ENCODE measurements around the gene NUDT5. TPM values are rescaled to one million over a fixed set of nuclear protein-coding genes. Genes with fewer than 3 reads are reported as not detected.

NUDT5 gene
- polyA plus RNA-seq, 2 donors, result 26.8 to 49.2 TPM

DNA sequence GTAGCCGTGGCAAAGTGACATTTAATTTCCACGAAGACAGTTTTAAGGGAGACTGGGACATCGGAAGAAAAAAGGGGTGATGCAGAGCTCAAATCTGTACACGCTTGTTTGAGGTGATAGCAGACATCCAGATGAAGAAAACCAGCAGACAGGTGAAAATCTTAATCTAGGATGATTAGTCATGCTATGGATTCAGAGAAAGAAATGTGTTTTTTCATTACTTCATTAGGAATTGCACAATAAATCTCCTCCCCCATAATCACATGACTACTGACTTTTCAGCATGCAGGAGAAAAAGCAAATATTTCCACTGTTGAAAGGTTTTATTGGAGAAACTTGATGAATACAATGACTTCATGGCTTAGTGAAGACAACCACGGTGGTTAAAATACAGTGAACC lies 2.5 kb downstream of the NUDT5 start:
- Histone ChIP-seq H3K9me3 (ENCODE audit: control insufficient read depth in 2 of 2, insufficient read depth in 1 of 2, low read depth in 1 of 2, low read length in 1 of 2) (no peaks in the 10 kb centered on the region), H3K4me3 (ENCODE audit: low read depth in 1 of 2, low read length in 2 of 2) (no peak overlapping the region), H3K27ac (ENCODE audit: low read depth in 2 of 2, low read length in 1 of 2) (no peak overlapping the region), H3K4me1 (ENCODE audit: control insufficient read depth in 2 of 2, insufficient read depth in 2 of 2, low read length in 1 of 2) (peaks cover 0 to 3% of the 10 kb centered on the region in 2 donors), H3K27me3 (ENCODE audit: control insufficient read depth in 1 of 2, insufficient read depth in 2 of 2, low read length in 2 of 2) (no peaks in the 10 kb centered on the region), H3K36me3 (ENCODE audit: control insufficient read depth in 2 of 2, insufficient read depth in 2 of 2, low read length in 1 of 2) (no peaks in the 10 kb centered on the region)
- 76 to 84% methylated on average over 5 of the region's 5 CpGs for WGBS, 2 donors

DNA sequence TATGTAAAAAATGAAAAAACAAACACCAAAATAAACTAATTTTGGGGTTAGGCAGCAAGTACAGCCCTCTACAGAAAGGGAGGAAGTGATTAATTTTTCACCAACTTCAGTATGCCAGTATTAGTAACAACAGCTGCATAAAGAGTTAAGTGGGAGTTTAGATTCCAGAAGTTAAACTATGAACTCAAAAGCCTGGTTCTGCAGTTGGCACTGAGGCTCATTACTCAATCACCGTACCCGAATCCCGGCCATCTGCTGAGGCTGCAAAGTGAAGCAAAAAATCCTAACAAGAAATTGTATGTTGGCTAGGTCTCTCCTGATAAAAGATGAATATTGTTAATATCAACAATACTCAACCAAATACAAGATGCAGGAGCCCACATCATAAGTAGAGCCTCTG lies 4.0 kb downstream of the NUDT5 start:
- peaks cover 0 to 3% of the 10 kb centered on the region in 2 donors for H3K4me1 ChIP-seq (ENCODE audit: control insufficient read depth in 2 of 2, insufficient read depth in 2 of 2, low read length in 1 of 2)
- H3K27me3 ChIP-seq (ENCODE audit: control insufficient read depth in 1 of 2, insufficient read depth in 2 of 2, low read length in 2 of 2), result no peaks in the 10 kb centered on the region
- H3K36me3 ChIP-seq (ENCODE audit: control insufficient read depth in 2 of 2, insufficient read depth in 2 of 2, low read length in 1 of 2), result no peaks in the 10 kb centered on the region
- no peaks in the 10 kb centered on the region for H3K9me3 ChIP-seq (ENCODE audit: control insufficient read depth in 2 of 2, insufficient read depth in 1 of 2, low read depth in 1 of 2, low read length in 1 of 2)
- H3K4me3 ChIP-seq (ENCODE audit: low read depth in 1 of 2, low read length in 2 of 2), result no peak overlapping the region
- no peak overlapping the region for H3K27ac ChIP-seq (ENCODE audit: low read depth in 2 of 2, low read length in 1 of 2)
- 64 to 68% methylated on average over 3 of the region's 3 CpGs for WGBS, 2 donors

DNA sequence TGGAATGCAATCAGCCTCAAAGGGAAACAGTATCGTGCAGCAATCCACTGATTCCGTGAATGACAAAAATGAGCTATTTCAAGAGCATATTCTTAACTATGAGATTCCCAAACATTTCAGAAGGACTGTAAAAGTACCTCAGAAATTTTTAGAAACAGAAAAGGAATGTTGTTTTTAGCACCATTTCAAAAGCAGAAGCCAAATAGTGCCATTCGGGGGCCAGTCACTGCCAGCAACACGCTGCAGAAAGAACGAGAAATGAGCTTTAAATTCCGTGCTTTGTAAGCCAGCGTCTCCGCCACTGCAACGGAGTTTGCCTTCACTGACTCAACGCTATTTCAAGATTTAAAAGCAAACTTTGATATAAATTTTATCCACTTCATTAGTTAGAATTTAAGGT lies 6.3 kb downstream of the NUDT5 start:
- Histone ChIP-seq H3K4me1 (ENCODE audit: control insufficient read depth in 2 of 2, insufficient read depth in 2 of 2, low read length in 1 of 2) (peaks cover 0 to 3% of the 10 kb centered on the region in 2 donors), H3K4me3 (ENCODE audit: low read depth in 1 of 2, low read length in 2 of 2) (no peak overlapping the region), H3K36me3 (ENCODE audit: control insufficient read depth in 2 of 2, insufficient read depth in 2 of 2, low read length in 1 of 2) (peaks cover 0 to 4% of the 10 kb centered on the region in 2 donors), H3K9me3 (ENCODE audit: control insufficient read depth in 2 of 2, insufficient read depth in 1 of 2, low read depth in 1 of 2, low read length in 1 of 2) (no peaks in the 10 kb centered on the region), H3K27ac (ENCODE audit: low read depth in 2 of 2, low read length in 1 of 2) (no peak overlapping the region), H3K27me3 (ENCODE audit: control insufficient read depth in 1 of 2, insufficient read depth in 2 of 2, low read length in 2 of 2) (no peaks in the 10 kb centered on the region)
- 92 to 97% methylated on average over 10 of the region's 10 CpGs for WGBS, 2 donors

DNA sequence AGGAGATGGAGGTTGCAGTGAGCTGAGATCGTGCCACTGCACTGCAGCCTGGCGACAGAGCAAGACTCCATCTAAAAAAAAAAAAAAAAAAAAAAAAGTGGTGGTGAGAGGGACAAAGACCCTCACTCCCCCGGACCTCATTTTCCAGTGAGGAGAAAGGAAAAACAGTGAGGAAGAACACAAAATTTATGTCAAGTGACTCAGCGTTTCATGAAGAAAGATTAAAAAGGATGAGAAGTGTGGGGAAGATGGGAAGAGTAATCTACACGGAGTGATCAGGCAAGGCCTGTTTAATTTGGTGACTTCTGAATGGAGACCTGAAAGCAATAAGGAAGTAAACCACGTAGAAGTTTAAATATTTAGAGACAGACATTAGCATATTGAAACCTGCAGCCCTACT lies 7.0 kb downstream of the NUDT5 start:
- H3K4me3 ChIP-seq (ENCODE audit: low read depth in 1 of 2, low read length in 2 of 2), result no peak overlapping the region
- no peaks in the 10 kb centered on the region for H3K27me3 ChIP-seq (ENCODE audit: control insufficient read depth in 1 of 2, insufficient read depth in 2 of 2, low read length in 2 of 2)
- H3K9me3 ChIP-seq (ENCODE audit: control insufficient read depth in 2 of 2, insufficient read depth in 1 of 2, low read depth in 1 of 2, low read length in 1 of 2), result no peaks in the 10 kb centered on the region
- no peaks in the 10 kb centered on the region for H3K4me1 ChIP-seq (ENCODE audit: control insufficient read depth in 2 of 2, insufficient read depth in 2 of 2, low read length in 1 of 2)
- no peak overlapping the region for H3K27ac ChIP-seq (ENCODE audit: low read depth in 2 of 2, low read length in 1 of 2)
- peaks cover 0 to 4% of the 10 kb centered on the region in 2 donors for H3K36me3 ChIP-seq (ENCODE audit: control insufficient read depth in 2 of 2, insufficient read depth in 2 of 2, low read length in 1 of 2)
- WGBS, 2 donors, result 82 to 88% methylated on average over 6 of the region's 6 CpGs

DNA sequence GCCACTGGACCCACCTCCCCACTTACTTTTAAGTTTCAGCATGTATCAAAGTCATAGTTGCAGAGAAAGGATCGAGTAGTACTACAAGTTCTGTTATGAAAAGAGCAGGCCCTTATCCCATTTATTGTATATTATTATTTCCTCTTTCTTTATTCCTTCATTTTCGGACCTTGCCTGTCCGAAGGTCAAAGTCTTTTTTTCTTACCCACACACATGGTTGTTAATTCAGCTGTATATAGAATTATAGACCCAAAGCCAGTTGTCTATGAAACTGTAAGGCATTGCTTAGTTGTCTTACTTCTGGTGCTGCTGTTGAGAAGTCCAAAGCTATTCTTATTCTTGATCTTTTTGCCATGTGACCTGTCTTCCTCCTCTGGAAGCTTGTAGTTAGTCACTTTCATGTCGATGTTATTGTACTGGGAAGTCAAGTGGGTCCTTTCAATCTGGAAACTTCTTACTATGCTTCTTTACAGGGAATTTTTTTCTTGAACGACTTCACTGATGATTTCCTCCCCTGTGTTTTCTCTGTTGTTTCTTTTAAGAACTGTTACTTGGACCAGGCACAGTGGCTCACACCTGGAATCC lies 8.3 kb downstream of the NUDT5 start:
- H3K4me3 ChIP-seq (ENCODE audit: low read depth in 1 of 2, low read length in 2 of 2), result no peak overlapping the region
- H3K9me3 ChIP-seq (ENCODE audit: control insufficient read depth in 2 of 2, insufficient read depth in 1 of 2, low read depth in 1 of 2, low read length in 1 of 2), result no peaks in the 10 kb centered on the region
- no peaks in the 10 kb centered on the region for H3K27me3 ChIP-seq (ENCODE audit: control insufficient read depth in 1 of 2, insufficient read depth in 2 of 2, low read length in 2 of 2)
- no peaks in the 10 kb centered on the region for H3K4me1 ChIP-seq (ENCODE audit: control insufficient read depth in 2 of 2, insufficient read depth in 2 of 2, low read length in 1 of 2)
- WGBS, 2 donors, result 85 to 89% methylated on average over 5 of the region's 5 CpGs
- H3K36me3 ChIP-seq (ENCODE audit: control insufficient read depth in 2 of 2, insufficient read depth in 2 of 2, low read length in 1 of 2), result peaks cover 0 to 4% of the 10 kb centered on the region in 2 donors
- no peak overlapping the region for H3K27ac ChIP-seq (ENCODE audit: low read depth in 2 of 2, low read length in 1 of 2)

DNA sequence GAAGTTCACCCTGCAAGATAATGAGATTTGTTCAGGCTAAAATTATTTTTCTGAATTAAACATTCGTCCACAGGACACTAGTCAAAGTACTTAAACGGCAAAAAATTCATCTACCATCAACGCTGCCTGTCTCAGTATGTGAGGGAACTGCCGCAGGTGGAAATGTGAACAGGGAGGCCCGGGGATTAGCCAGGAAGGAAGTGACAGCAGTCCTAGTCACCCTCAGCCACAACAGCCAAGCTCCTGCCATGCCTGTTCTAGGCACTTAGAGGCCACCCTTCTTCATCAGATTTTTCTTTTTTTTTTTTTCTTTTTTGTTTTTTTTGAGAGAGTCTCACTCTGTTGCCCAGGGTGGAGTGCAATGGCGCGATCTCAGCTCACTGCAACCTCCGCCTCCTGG lies 9.4 kb downstream of the NUDT5 start:
- Histone ChIP-seq H3K4me3 (ENCODE audit: low read depth in 1 of 2, low read length in 2 of 2) (no peak overlapping the region), H3K9me3 (ENCODE audit: control insufficient read depth in 2 of 2, insufficient read depth in 1 of 2, low read depth in 1 of 2, low read length in 1 of 2) (no peaks in the 10 kb centered on the region), H3K27me3 (ENCODE audit: control insufficient read depth in 1 of 2, insufficient read depth in 2 of 2, low read length in 2 of 2) (no peaks in the 10 kb centered on the region), H3K27ac (ENCODE audit: low read depth in 2 of 2, low read length in 1 of 2) (no peak overlapping the region), H3K4me1 (ENCODE audit: control insufficient read depth in 2 of 2, insufficient read depth in 2 of 2, low read length in 1 of 2) (no peaks in the 10 kb centered on the region), H3K36me3 (ENCODE audit: control insufficient read depth in 2 of 2, insufficient read depth in 2 of 2, low read length in 1 of 2) (peaks cover 0 to 6% of the 10 kb centered on the region in 2 donors)
- 80 to 85% methylated on average over 8 of the region's 8 CpGs for WGBS, 2 donors

DNA sequence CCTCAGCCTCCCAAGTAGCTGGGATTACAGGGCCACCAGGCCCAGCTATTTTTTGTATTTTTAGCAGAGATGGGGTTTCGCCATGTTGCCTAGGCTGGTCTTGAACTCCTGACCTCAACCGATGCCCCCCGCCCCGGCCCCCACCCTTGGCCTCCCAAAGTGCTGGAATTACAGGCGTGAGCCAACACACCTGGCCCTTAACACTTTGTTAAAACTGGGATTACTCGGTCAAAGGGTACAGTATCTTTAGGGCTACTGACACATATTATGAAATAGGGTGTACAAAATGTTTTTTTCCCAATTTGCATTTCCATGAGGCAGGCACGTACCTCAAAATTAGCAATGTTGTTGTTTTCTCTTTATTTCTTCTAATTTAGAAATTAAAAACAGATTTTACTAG lies 11.5 kb downstream of the NUDT5 start:
- Histone ChIP-seq H3K27me3 (ENCODE audit: control insufficient read depth in 1 of 2, insufficient read depth in 2 of 2, low read length in 2 of 2) (no peaks in the 10 kb centered on the region), H3K36me3 (ENCODE audit: control insufficient read depth in 2 of 2, insufficient read depth in 2 of 2, low read length in 1 of 2) (peaks cover 0 to 10% of the 10 kb centered on the region in 2 donors), H3K4me3 (ENCODE audit: low read depth in 1 of 2, low read length in 2 of 2) (no peak overlapping the region), H3K9me3 (ENCODE audit: control insufficient read depth in 2 of 2, insufficient read depth in 1 of 2, low read depth in 1 of 2, low read length in 1 of 2) (no peaks in the 10 kb centered on the region), H3K27ac (ENCODE audit: low read depth in 2 of 2, low read length in 1 of 2) (no peak overlapping the region), H3K4me1 (ENCODE audit: control insufficient read depth in 2 of 2, insufficient read depth in 2 of 2, low read length in 1 of 2) (no peaks in the 10 kb centered on the region)
- 94% methylated on average over 7 of the region's 7 CpGs for WGBS, 2 donors

GRCh38 chr10:12181065-12181775 lies 14.5 kb downstream of the NUDT5 start:
- no peak overlapping the region for H3K27ac ChIP-seq (ENCODE audit: low read depth in 2 of 2, low read length in 1 of 2)
- WGBS, 2 donors, result 84 to 85% methylated on average over 13 of the region's 13 CpGs
- peaks cover 3 to 10% of the 10 kb centered on the region in 2 donors for H3K36me3 ChIP-seq (ENCODE audit: control insufficient read depth in 2 of 2, insufficient read depth in 2 of 2, low read length in 1 of 2)
- no peak overlapping the region for H3K4me3 ChIP-seq (ENCODE audit: low read depth in 1 of 2, low read length in 2 of 2)
- no peaks in the 10 kb centered on the region for H3K9me3 ChIP-seq (ENCODE audit: control insufficient read depth in 2 of 2, insufficient read depth in 1 of 2, low read depth in 1 of 2, low read length in 1 of 2)
- H3K4me1 ChIP-seq (ENCODE audit: control insufficient read depth in 2 of 2, insufficient read depth in 2 of 2, low read length in 1 of 2), result no peaks in the 10 kb centered on the region
- no peaks in the 10 kb centered on the region for H3K27me3 ChIP-seq (ENCODE audit: control insufficient read depth in 1 of 2, insufficient read depth in 2 of 2, low read length in 2 of 2)

DNA sequence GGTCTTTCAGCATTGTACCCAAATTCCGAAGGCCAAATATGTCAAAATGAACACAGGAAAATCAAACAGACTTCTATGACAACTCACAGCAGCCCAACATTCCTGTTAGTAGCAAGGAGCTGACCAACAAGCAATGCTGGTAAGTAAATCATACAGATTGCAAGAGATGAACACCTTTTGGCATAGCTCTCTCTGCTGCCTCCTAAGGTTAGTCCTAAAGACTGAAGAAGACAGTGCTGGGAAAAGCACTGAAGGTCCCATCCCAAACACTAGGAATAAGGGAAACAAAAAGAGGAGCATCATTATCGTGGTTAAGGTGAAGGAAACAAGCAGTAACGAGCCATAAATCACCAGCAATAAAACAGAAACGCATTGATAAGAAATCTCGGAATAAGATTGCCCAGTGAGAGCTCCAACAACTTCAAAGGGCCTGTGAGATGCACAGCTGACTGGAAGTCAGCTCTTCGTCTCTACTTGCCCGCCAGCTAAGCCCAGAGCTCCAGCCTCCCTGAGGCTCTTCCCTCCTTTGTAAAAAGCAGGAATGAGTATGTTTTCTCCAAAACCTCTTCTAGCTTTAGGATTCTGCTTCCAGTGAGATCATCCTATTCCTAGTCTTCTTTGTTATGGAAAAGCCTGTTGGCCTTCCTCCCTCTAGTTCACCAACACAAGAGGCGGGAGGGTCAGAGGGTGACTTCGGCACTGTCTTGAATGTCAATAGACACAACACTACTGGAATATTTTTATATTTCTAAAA lies 15.3 kb downstream of the NUDT5 start:
- Histone ChIP-seq H3K27ac (ENCODE audit: low read depth in 2 of 2, low read length in 1 of 2) (no peak overlapping the region), H3K27me3 (ENCODE audit: control insufficient read depth in 1 of 2, insufficient read depth in 2 of 2, low read length in 2 of 2) (no peaks in the 10 kb centered on the region), H3K4me3 (ENCODE audit: low read depth in 1 of 2, low read length in 2 of 2) (no peak overlapping the region), H3K36me3 (ENCODE audit: control insufficient read depth in 2 of 2, insufficient read depth in 2 of 2, low read length in 1 of 2) (peaks cover 3 to 9% of the 10 kb centered on the region in 2 donors), H3K4me1 (ENCODE audit: control insufficient read depth in 2 of 2, insufficient read depth in 2 of 2, low read length in 1 of 2) (no peaks in the 10 kb centered on the region), H3K9me3 (ENCODE audit: control insufficient read depth in 2 of 2, insufficient read depth in 1 of 2, low read depth in 1 of 2, low read length in 1 of 2) (no peaks in the 10 kb centered on the region)
- 70 to 81% methylated on average over 9 of the region's 9 CpGs for WGBS, 2 donors

All from esophagus (tissue), 2 donors.